Esophagus muscularis mucosa (tissue), 4 donors: ENCODE results near the gene IFNL1. TPM values are rescaled to one million over a fixed set of nuclear protein-coding genes. Genes with fewer than 3 reads are reported as not detected.

Experiments
- DNase-seq: peaks from one replicate; pipeline ENCODE4 v3.0.0-alpha.2; 2017; ENCODE audit errors: extremely low spot score
- H3K27ac ChIP-seq, 4 donors: fragments of 200-600 bp; sonication (generic); replicated peaks in 1 of 4; 1 replicate in 3 of 4; 2 replicates in 1 of 4; pipeline ENCODE4 v1.5.1; 2016 to 2019; ENCODE audit warnings: mild to moderate bottlenecking in 1 of 4
- H3K27me3 ChIP-seq, 4 donors: fragments of 200-600 bp; sonication (generic); one replicate each; pipeline versions ENCODE4 v1.5.1 to v1.6.0; 2016 to 2019
- H3K36me3 ChIP-seq, 4 donors: fragments of 200-600 bp; sonication (generic); one replicate each; pipeline ENCODE4 v1.5.1; 2016 to 2019
- H3K4me1 ChIP-seq, 4 donors: fragments of 200-600 bp; sonication (generic); one replicate each; pipeline ENCODE4 v1.5.1; 2016 to 2019
- H3K4me3 ChIP-seq, 4 donors: fragments of 200-600 bp; sonication (generic); 1 replicate in 2 of 4; 2 replicates in 2 of 4; pipeline ENCODE4 v1.5.1; 2016 to 2019; ENCODE audit warnings: mild to moderate bottlenecking in 4 of 4, moderate library complexity in 1 of 4
- H3K9me3 ChIP-seq, 4 donors: fragments of 200-600 bp; sonication (generic); 1 replicate in 3 of 4; 2 replicates in 1 of 4; pipeline ENCODE4 v1.5.1; 2016 to 2019
- EP300 ChIP-seq: sonication (generic); formaldehyde crosslinking; IDR thresholded peaks from one replicate; pipeline ENCODE4 v1.6.1; 2017; ENCODE audit warnings: antibody characterized with exemption
- POLR2A ChIP-seq: fragments of 450-650 bp; IDR thresholded peaks from one replicate; pipeline ENCODE4 v1.6.1; 2017; ENCODE audit warnings: antibody characterized with exemption, moderate library complexity, mild to moderate bottlenecking, low read depth
- POLR2AphosphoS5 ChIP-seq, 2 donors: sonication (generic); formaldehyde crosslinking; IDR thresholded peaks; one replicate each; pipeline ENCODE4 v1.6.1; 2017; ENCODE audit warnings: antibody characterized with exemption in 2 of 2
- WGBS: methylation state at CpG from one replicate; pipeline ENCODE4 v1.1.5; 2018; 5-methylcytosine and 5-hydroxymethylcytosine counted together
- intact Hi-C: fragments of 100-400 bp; cut with DNase I; formaldehyde crosslinking; loops from one replicate; pipeline ENCODE4 v1.15.1; 2023
- total RNA-seq, 4 donors: library from RNA; depleted of rRNA; stranded (reverse); fragments of >200 nt; gene quantifications; one replicate each; pipeline versions ENCODE4 v1.1.0 to v1.2.1, GENCODE V29; 2016
- TF ChIP-seq, protein P1 (sequence below), 3 experiments: fragments of 200-600 bp in 2 of 3; fragments of 450-650 bp in 1 of 3; sonication (generic) in 2 of 3; IDR thresholded peaks; one replicate each; pipeline ENCODE4 v1.5.1; 2017 to 2019; ENCODE audit warnings: antibody characterized with exemption in 3 of 3, mild to moderate bottlenecking in 2 of 3, moderate library complexity in 1 of 3

The IFNL1 gene
- total RNA-seq, 4 donors from 2014 or later = not detected

GRCh38 chr19:39317476-39317875, 21.3 kb downstream of the IFNL1 start:
- H3K36me3 ChIP-seq = peaks cover 0 to 25% (median 9%) of the 10 kb centered on the region in 4 donors
- DNase-seq = no peak
- intact Hi-C loops = no loop called here
- WGBS = 95% methylated on average over 4 of the region's 4 CpGs
- peaks cover 0 to 19% (median 0%) of the 10 kb centered on the region in 4 donors for H3K27me3 ChIP-seq
- H3K4me3 ChIP-seq = no peak overlapping the region
- H3K4me1 ChIP-seq = peaks cover 4 to 17% (median 14%) of the 10 kb centered on the region in 4 donors
- no peak for TF ChIP-seq POLR2A
- TF ChIP-seq, protein P1, sequence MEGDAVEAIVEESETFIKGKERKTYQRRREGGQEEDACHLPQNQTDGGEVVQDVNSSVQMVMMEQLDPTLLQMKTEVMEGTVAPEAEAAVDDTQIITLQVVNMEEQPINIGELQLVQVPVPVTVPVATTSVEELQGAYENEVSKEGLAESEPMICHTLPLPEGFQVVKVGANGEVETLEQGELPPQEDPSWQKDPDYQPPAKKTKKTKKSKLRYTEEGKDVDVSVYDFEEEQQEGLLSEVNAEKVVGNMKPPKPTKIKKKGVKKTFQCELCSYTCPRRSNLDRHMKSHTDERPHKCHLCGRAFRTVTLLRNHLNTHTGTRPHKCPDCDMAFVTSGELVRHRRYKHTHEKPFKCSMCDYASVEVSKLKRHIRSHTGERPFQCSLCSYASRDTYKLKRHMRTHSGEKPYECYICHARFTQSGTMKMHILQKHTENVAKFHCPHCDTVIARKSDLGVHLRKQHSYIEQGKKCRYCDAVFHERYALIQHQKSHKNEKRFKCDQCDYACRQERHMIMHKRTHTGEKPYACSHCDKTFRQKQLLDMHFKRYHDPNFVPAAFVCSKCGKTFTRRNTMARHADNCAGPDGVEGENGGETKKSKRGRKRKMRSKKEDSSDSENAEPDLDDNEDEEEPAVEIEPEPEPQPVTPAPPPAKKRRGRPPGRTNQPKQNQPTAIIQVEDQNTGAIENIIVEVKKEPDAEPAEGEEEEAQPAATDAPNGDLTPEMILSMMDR (IDR thresholded peaks at IDR 0.05) = no peak
- TF ChIP-seq EP300 = no peak
- no peak for TF ChIP-seq POLR2AphosphoS5 (IDR thresholded peaks at IDR 0.05)
- H3K27ac ChIP-seq = no peak overlapping the region
- no peaks in the 10 kb centered on the region for H3K9me3 ChIP-seq

DNA sequence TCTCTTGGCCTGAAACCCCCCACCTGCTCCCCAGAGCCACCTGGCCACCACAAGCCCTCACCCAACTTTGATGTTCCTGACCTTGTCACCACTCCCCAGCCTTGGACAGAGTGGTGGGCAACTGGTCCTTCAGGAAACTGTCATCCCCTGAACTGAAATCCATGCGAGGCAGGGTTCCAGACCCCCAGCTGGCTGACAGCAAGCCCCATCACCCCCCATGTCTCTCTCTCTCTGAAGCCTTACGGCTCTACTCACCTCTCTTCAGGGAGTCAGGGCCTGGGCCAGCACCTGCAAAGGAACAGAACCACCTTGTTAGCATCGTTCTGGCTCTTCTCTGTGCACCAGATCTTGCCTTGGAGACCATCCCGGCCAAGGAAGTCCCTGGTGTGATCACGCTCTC, 21.9 kb downstream of the IFNL1 start:
- DNase-seq = no peak
- 91% methylated on average over 5 of the region's 5 CpGs for WGBS
- no peak overlapping the region for H3K27ac ChIP-seq

DNA sequence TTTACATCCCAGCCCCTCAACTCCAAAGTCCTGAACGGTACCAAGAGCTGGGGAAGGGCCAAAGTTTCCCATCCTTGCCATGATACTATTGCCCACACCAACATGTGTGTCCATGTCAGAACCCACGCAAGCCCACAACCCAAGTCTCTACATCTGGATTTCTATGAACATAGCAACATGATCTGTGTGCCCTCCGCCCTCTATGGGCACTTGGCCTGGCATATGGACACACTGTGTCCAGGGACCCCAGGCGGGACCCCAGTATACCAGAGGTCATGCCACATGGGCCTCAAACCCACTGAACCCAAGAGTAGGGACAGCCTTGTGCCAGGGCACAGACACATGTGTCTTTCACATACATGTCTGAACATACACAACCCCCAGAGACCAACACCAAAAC, 22.5 kb downstream of the IFNL1 start:
- H3K4me3 ChIP-seq = no peak overlapping the region
- intact Hi-C loops = no loop called here
- peaks cover 4 to 17% (median 14%) of the 10 kb centered on the region in 4 donors for H3K4me1 ChIP-seq
- no peaks in the 10 kb centered on the region for H3K9me3 ChIP-seq
- TF ChIP-seq EP300 (no peak), POLR2A (no peak), POLR2AphosphoS5 (IDR thresholded peaks at IDR 0.05) (no peak)
- TF ChIP-seq, protein P1 (IDR thresholded peaks at IDR 0.05) = no peak
- WGBS = 96% methylated on average over 3 of the region's 4 CpGs
- no peak overlapping the region for H3K27ac ChIP-seq
- H3K27me3 ChIP-seq = peaks cover 0 to 13% (median 0%) of the 10 kb centered on the region in 4 donors
- H3K36me3 ChIP-seq = peaks cover 0 to 16% (median 8%) of the 10 kb centered on the region in 4 donors
- DNase-seq = no peak

More for the DNA sequence above, 21.9 kb downstream of the IFNL1 start:
- H3K27me3 ChIP-seq = peaks cover 0 to 15% (median 0%) of the 10 kb centered on the region in 4 donors
- H3K9me3 ChIP-seq = no peaks in the 10 kb centered on the region
- peaks cover 0 to 19% (median 9%) of the 10 kb centered on the region in 4 donors for H3K36me3 ChIP-seq
- no peak for TF ChIP-seq POLR2AphosphoS5 (IDR thresholded peaks at IDR 0.05)
- no peak for TF ChIP-seq POLR2A
- TF ChIP-seq, protein P1 (IDR thresholded peaks at IDR 0.05) = no peak
- TF ChIP-seq EP300 = no peak
- intact Hi-C loops = no loop called here
- peaks cover 4 to 17% (median 14%) of the 10 kb centered on the region in 4 donors for H3K4me1 ChIP-seq
- H3K4me3 ChIP-seq = no peak overlapping the region

DNA sequence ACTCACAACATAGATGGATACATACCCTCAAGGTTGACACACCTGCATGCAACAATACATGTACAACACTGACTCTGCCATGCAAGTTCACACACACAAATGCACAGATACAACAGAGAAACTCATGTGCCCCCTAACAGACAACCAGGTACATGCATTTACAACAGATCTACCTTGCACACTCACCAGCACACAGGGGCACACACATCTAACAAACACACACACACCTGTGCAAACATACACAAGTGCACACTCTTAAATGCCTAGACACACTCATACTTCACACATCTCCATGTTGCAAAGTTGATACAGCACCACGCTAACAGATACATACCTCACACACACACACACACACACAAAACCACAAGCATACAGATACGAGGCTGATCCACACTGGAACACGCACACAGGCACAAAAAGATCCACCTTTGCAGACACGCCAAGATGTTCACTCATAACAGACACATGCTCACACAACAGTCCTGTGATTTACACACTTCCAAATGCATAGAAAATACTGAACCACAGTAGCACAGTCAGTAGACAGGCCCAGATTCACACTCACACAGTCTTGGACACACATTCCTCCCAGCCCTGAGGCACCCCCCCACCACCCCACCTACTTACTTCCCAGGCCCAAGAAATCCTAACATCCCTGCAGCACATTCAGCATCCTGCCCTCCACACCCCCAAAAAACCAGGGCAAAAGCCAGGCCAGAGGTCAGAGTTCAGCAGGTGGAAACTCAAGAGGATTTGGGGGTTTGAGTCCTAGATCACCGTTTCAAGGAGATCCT, 23.1 kb downstream of the IFNL1 start:
- peaks cover 0 to 10% (median 0%) of the 10 kb centered on the region in 4 donors for H3K27me3 ChIP-seq
- peak overlapping the region in 3 of 4 donors; percentile 53 to 68 (median 63) for H3K4me3 ChIP-seq
- no peaks in the 10 kb centered on the region for H3K9me3 ChIP-seq
- H3K36me3 ChIP-seq = peaks cover 0 to 10% (median 5%) of the 10 kb centered on the region in 4 donors
- DNase-seq = no peak
- WGBS = 71% methylated on average over 5 of the region's 5 CpGs
- H3K4me1 ChIP-seq = peaks cover 4 to 17% (median 14%) of the 10 kb centered on the region in 4 donors
- intact Hi-C loops = no loop called here
- TF ChIP-seq, protein P1 (IDR thresholded peaks at IDR 0.05) = no peak
- no peak for TF ChIP-seq POLR2A
- no peak for TF ChIP-seq EP300
- TF ChIP-seq POLR2AphosphoS5 (IDR thresholded peaks at IDR 0.05) = no peak
- H3K27ac ChIP-seq = no peak overlapping the region
